Transverse colon (tissue), 4 donors: ENCODE data around the gene LEF1.

Experiments used
- POLR2A ChIP-seq: fragments of 450-650 bp; IDR thresholded peaks from one replicate; pipeline ENCODE4 v1.6.1; 2016; ENCODE audit warnings: antibody characterized with exemption, mild to moderate bottlenecking, moderate library complexity
- POLR2AphosphoS5 ChIP-seq, 3 donors: sonication (generic); formaldehyde crosslinking; IDR thresholded peaks; one replicate each; pipeline ENCODE4 v1.6.1; 2016; ENCODE audit warnings: antibody characterized with exemption in 3 of 3
- TF ChIP-seq, protein P1 (sequence below), 5 experiments: fragments of 200-600 bp in 3 of 5; fragments of 450-650 bp in 2 of 5; sonication (generic) in 3 of 5; IDR thresholded peaks; 1 replicate in 2 of 5; 2 replicates in 3 of 5; pipeline ENCODE4 v1.5.1; 2016 to 2017; ENCODE audit warnings: antibody characterized with exemption in 5 of 5, inconsistent platforms in 3 of 5, mild to moderate bottlenecking in 2 of 5, moderate library complexity in 1 of 5

DNA sequence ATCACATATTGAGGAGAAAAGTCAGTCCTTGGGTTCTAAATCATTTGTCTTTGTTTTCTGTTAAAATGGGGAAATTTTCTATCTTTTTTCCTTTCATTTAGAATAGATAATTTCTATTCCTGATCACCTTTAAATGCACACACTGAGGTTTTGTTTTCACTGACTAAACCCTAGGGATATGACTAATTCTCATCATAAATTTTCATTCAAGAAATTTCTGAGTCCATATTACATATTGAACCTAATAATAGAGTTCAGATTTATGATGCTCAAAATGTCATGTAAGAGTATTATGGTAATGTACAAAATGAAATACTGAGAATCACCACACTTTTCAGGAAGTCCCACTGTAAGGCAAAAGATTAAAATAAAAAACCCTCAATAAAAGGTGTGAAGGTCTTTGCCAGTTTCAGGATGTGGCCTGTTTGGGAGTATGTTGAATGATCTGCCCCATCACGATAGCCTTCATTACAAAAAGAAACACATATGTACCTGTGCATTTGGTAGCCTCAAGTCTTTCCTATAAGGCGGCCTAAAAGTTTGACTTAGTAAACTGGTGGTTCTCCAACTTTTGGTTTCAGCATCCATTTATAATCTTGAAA, 49.4 kb downstream of the LEF1 start:
- TF ChIP-seq, protein P1, sequence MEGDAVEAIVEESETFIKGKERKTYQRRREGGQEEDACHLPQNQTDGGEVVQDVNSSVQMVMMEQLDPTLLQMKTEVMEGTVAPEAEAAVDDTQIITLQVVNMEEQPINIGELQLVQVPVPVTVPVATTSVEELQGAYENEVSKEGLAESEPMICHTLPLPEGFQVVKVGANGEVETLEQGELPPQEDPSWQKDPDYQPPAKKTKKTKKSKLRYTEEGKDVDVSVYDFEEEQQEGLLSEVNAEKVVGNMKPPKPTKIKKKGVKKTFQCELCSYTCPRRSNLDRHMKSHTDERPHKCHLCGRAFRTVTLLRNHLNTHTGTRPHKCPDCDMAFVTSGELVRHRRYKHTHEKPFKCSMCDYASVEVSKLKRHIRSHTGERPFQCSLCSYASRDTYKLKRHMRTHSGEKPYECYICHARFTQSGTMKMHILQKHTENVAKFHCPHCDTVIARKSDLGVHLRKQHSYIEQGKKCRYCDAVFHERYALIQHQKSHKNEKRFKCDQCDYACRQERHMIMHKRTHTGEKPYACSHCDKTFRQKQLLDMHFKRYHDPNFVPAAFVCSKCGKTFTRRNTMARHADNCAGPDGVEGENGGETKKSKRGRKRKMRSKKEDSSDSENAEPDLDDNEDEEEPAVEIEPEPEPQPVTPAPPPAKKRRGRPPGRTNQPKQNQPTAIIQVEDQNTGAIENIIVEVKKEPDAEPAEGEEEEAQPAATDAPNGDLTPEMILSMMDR (IDR thresholded peaks at IDR 0.05), result no peak
- TF ChIP-seq POLR2A (no peak), POLR2AphosphoS5 (IDR thresholded peaks at IDR 0.05) (no peak)
